A549 (cell line): ENCODE results near the gene TP53BP2. TPM values are rescaled to one million over a fixed set of nuclear protein-coding genes. Genes with fewer than 3 reads are reported as not detected.

Source experiments
- ATAC-seq, 2 experiments: fragments of 200-7000 bp in 1 of 2; fragments of >200 bp in 1 of 2; cut with Nextera tagmentation in 1 of 2; cut with Tn5 transposase in 1 of 2; 3 replicates each; pipeline versions ENCODE4 v1.8.0 to v1.9.1; 2018 to 2020; ENCODE audit warnings: mild to moderate bottlenecking in 1 of 2, moderate library complexity in 1 of 2
- CTCF ChIA-PET: fragments of 300-600 bp; sonication (Branson Sonifier 250); formaldehyde crosslinking; extraction: SDS; loops from one replicate; lab custom pipeline; 2021; ENCODE audit warnings: antibody characterized with exemption, inconsistent platforms; lab: Yijun Ruan, JAX
- POLR2A ChIA-PET: fragments of 350-600 bp; formaldehyde crosslinking; extraction: SDS; loops from one replicate; lab custom pipeline; 2021; ENCODE audit warnings: antibody characterized with exemption, inconsistent platforms; lab: Yijun Ruan, JAX
- DNase-seq, 2 experiments: peaks; one replicate each; pipeline versions ENCODE4 v3.0.0 to v3.0.0-alpha.2; 2011 to 2016; ENCODE audit warnings: low read depth in 1 of 2, low spot score in 1 of 2
- FAIRE-seq: peaks from 2 replicates; lab custom pipeline; 2011; peaks lifted over from hg19 to GRCh38; lab: Jason Lieb, UNC
- H3K27ac ChIP-seq, 2 experiments: fragments of >200 bp; sonication (Bioruptor Twin); formaldehyde crosslinking; 3 replicates each; pipeline ENCODE4 v1.5.1; 2016 to 2017
- H3K4me1 ChIP-seq: fragments of >200 bp; sonication (Bioruptor Twin); formaldehyde crosslinking; 3 replicates; pipeline ENCODE4 v1.6.1; 2016
- H3K4me2 ChIP-seq: fragments of >200 bp; sonication (Bioruptor Twin); formaldehyde crosslinking; 3 replicates; pipeline ENCODE4 v1.6.1; 2016
- H3K4me3 ChIP-seq: fragments of >200 bp; sonication (Bioruptor Twin); formaldehyde crosslinking; 3 replicates; pipeline ENCODE4 v1.5.1; 2016
- H3K9me3 ChIP-seq: fragments of >200 bp; sonication (Bioruptor Twin); formaldehyde crosslinking; 3 replicates; pipeline ENCODE4 v1.6.1; 2016
- BHLHE40 ChIP-seq: IDR thresholded peaks from 2 replicates; pipeline ENCODE4 v1.6.1; 2012; ENCODE audit warnings: low read depth, low read length, inconsistent platforms
- ESRRA ChIP-seq: fragments of 150-350 bp; IDR thresholded peaks from 2 replicates; pipeline ENCODE4 v1.6.1; 2014; ENCODE audit warnings: mild to moderate bottlenecking, low read length, borderline replicate concordance
- GATA3 ChIP-seq: IDR thresholded peaks from 2 replicates; pipeline ENCODE4 v1.6.1; 2012; ENCODE audit warnings: borderline replicate concordance
- KDM1A ChIP-seq: fragments of 200-600 bp; sonication (generic); IDR thresholded peaks from 2 replicates; pipeline ENCODE4 v1.6.1; 2016; ENCODE audit warnings: low read depth, mild to moderate bottlenecking
- TFCP2L1 ChIP-seq: fragments of 250-450 bp; sonication (Bioruptor Pico); IDR thresholded peaks from 2 replicates; pipeline ENCODE4 v1.5.0; 2021; ENCODE audit warnings: mild to moderate bottlenecking
- WGBS: methylation state at CpG from one replicate; pipeline ENCODE4 v1.1.6; 2017; ENCODE audit errors: missing lambda C conversion rate; 5-methylcytosine and 5-hydroxymethylcytosine counted together
- polyA plus RNA-seq, 4 experiments: library from polyadenylated mRNA; depleted of rRNA in 3 of 4; stranded (reverse); fragments of >200 nt; fragmentation: RNase III in 1 of 4; extraction: RNeasy Plus Mini Kit Qiagen cat#74134 plus additional on column Dnase treatment in 1 of 4; gene quantifications; 2 replicates in 3 of 4; 3 replicates in 1 of 4; pipeline ENCODE4 v1.2.3, GENCODE V29; 2011 to 2017

TP53BP2 gene
- polyA plus RNA-seq, 2 of the 4 experiments (the other 2 are of a cell fraction): 14.0 to 33.5 TPM

- peak overlapping the region; percentile 1; the same call in 1 of the 3 replicates for H3K4me3 ChIP-seq
- peak overlapping the region; percentile 77 for H3K4me2 ChIP-seq
- POLR2A ChIA-PET: no interaction called here
- H3K4me1 ChIP-seq: peaks cover 85% of the 10 kb centered on the region
- no peak for FAIRE-seq
- ATAC-seq: no peak
- CTCF ChIA-PET: interaction anchor here (0.8 to 10.2 kb wide), 7 partner anchors 9 to 1192 kb away, joined by 3 to 122 read pairs (median 3); partner anchors contain the start of genes CAPN2 and TP53BP2
- WGBS: 50% methylated on average over 4 of the region's 4 CpGs
- TF ChIP-seq KDM1A (no peak), ESRRA (no peak), BHLHE40 (no peak)
- H3K27ac ChIP-seq: peak overlapping the region; percentile 69 to 86
- H3K9me3 ChIP-seq: no peaks in the 10 kb centered on the region
- DNase-seq: no peak
Measured at GRCh38 chr1:223730479-223731132, 115.1 kb downstream of the TP53BP2 start.

- CTCF ChIA-PET: interaction anchor here (0.7 to 10.2 kb wide), 5 partner anchors 18 to 1193 kb away, joined by 3 to 122 read pairs (median 3); partner anchors contain the start of genes CAPN2 and TP53BP2
Measured at GRCh38 chr1:223729906-223730305, 115.8 kb downstream of the TP53BP2 start.

More at GRCh38 chr1:223729906-223730305, 115.8 kb downstream of the TP53BP2 start:
- TF ChIP-seq GATA3 (no peak), KDM1A (no peak), TFCP2L1 (CRISPR knock-in tag) (no peak)
- TF ChIP-seq, all 56 proteins: peak for 0
- ATAC-seq (no peak), DNase-seq (no peak), FAIRE-seq (no peak)
- peaks cover 90% of the 10 kb centered on the region for H3K4me1 ChIP-seq
- no peaks in the 10 kb centered on the region for H3K9me3 ChIP-seq
- WGBS: 87% methylated on average over 4 of the region's 4 CpGs
- no peak overlapping the region for H3K4me3 ChIP-seq
- POLR2A ChIA-PET: no interaction called here
- peak overlapping the region in 1 of 2 experiments; percentile 86; a peak in 3 of 6 replicates for H3K27ac ChIP-seq
- peak overlapping the region; percentile 77; the same call in 1 of the 3 replicates for H3K4me2 ChIP-seq

Other genes starting within 250 kb of the TP53BP2 start
- 1.5 and 2.4 TPM in 2 replicates for gene CAPN8, start 180.2 kb downstream of the TP53BP2 start, polyA plus RNA-seq (2011; rRNA removed)
- 0.20 to 0.51 TPM (median 0.39 TPM) in 3 replicates for gene CAPN8, start 180.2 kb downstream of the TP53BP2 start, polyA plus RNA-seq (2017; fragmentation: RNase III; extraction: RNeasy Plus Mini Kit Qiagen cat#74134 plus additional on column Dnase treatment)
- gene CAPN2, start 133.4 kb downstream of the TP53BP2 start, polyA plus RNA-seq (2011; rRNA removed): 199 and 217 TPM in 2 replicates
- gene CAPN2, start 133.4 kb downstream of the TP53BP2 start, polyA plus RNA-seq (2017; fragmentation: RNase III; extraction: RNeasy Plus Mini Kit Qiagen cat#74134 plus additional on column Dnase treatment): 285 to 327 TPM (median 300 TPM) in 3 replicates